Astrocyte of the hippocampus (primary cell): ENCODE data around the gene CPOX.

Experiments used
- DNase-seq: peaks from one replicate; pipeline ENCODE4 v3.0.0; 2011; ENCODE audit warnings: low read depth, low spot score

CPOX gene

DNA sequence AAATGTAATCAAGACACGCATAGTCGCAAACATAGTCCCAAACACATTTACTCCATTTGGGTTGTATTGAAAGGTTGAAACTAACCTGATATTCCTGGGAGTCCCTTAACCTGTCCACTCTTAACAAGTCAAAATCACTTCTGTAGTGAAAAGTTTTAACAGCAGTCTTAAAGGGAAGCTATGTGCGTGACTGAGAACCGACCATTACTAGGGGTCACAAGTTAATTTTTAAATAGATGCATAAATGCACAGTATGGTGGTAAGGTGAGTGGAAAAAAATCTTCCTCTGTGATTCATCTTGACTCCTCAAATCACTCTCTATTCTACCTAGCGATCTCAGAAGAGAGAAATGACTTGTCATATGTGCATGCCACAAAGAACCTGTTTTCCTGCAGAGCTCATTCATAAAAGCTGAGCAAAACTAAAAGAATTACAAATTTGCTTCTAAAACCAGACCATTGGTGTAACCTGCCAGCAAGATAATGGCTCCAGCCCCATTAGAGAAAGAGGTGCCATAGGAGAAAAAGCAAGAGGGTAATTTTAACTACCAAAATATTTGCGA, 56.9 kb downstream of the CPOX start:
- DNase-seq: no peak

DNA sequence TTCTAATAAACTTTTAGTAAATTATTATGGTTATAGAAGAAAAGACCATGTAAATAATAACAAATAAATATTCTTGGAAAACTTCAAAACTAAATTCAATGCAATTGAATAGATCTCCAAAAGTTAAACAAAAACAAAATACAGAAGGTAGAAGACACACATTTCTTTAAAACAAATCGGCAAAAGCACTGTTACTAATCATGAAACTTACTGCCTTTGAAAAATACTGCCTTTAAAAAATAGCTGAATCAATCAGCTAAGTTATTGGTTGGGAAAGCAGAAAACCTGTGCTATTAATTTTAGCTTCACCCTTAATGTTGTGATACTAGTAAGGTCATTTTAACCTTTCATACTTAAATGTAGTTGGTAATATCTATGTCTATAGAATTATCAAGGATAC, 58.7 kb downstream of the CPOX start:
- DNase-seq: no peak

DNA sequence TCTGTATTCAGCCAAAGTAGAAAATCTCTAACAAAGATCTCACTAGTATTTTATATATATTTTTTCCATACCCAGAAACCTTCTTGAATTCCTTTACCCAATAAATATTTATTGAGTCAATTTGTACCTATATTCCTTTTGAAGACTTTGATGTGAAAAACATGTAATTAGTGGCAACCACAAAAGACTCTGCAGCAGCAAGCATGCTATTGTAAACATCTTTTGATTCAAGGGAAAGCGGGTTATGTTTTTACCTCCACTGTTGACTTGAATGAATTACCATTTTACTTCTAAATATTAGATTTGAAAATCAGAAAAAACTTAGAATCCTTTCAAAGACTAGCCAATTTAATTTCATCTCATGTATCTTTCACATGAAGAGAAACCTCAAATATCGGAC, 59.2 kb downstream of the CPOX start:
- DNase-seq: no peak

GRCh38 chr3:98532709-98533571, 60.5 kb downstream of the CPOX start:
- DNase-seq: no peak

DNA sequence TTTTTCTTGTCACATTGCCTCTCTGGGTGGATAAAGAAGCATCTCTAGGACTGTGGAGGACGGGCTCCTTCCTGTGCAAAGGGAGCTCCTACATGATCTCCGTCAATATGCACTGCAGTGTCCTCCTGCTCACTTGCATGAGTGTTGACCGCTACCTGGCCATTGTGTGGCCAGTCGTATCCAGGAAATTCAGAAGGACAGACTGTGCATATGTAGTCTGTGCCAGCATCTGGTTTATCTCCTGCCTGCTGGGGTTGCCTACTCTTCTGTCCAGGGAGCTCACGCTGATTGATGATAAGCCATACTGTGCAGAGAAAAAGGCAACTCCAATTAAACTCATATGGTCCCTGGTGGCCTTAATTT, 61.2 kb downstream of the CPOX start:
- no peak for DNase-seq

- no peak for DNase-seq
These were observed 61.7 kb downstream of the CPOX start, which contains the start of gene GPR15 for GRCh38 chr3:98531622-98532274. GPR15 (plus strand) TSS chr3:98531978; CDS start chr3:98532034, 56 bp downstream.

GRCh38 chr3:98530676-98531075, 62.7 kb downstream of the CPOX start:
- DNase-seq: no peak

GRCh38 chr3:98529856-98530459, 63.5 kb downstream of the CPOX start:
- no peak for DNase-seq
